Ovary (tissue), 9 donors: ENCODE measurements around the gene NR1H4. TPM values are rescaled to one million over a fixed set of nuclear protein-coding genes. Genes with fewer than 3 reads are reported as not detected.

ENCODE experiments used
- DNase-seq, 5 donors: peaks; one replicate each; pipeline ENCODE4 v3.0.0-alpha.2; 2019 to 2020
- H3K27ac ChIP-seq, 2 donors: fragments of 200-600 bp; one replicate each; pipeline versions ENCODE4 v1.5.1 to v1.8.0; 2019 to 2022
- H3K27me3 ChIP-seq: fragments of 200-600 bp; one replicate; pipeline ENCODE4 v1.8.0; 2022
- H3K36me3 ChIP-seq: fragments of 200-600 bp; sonication (generic); one replicate; pipeline ENCODE4 v1.5.1; 2019
- H3K4me1 ChIP-seq: one replicate; pipeline ENCODE4 v1.8.1; 2013; ENCODE audit warnings: mild to moderate bottlenecking, moderate library complexity; ENCODE audit not compliant: insufficient read depth
- H3K4me3 ChIP-seq: fragments of 200-600 bp; sonication (generic); one replicate; pipeline ENCODE4 v1.5.1; 2017
- H3K9me3 ChIP-seq, 2 donors: fragments of 200-600 bp in 1 of 2; sonication (generic) in 1 of 2; one replicate each; pipeline versions ENCODE4 v1.5.1 to v1.8.1; 2013 to 2019; ENCODE audit warnings: mild to moderate bottlenecking in 1 of 2, moderate library complexity in 1 of 2
- CTCF ChIP-seq, 3 donors: fragments of 450-650 bp in 2 of 3; fragments of 200-600 bp in 1 of 3; IDR thresholded peaks; one replicate each; pipeline versions ENCODE4 v1.5.1 to v1.8.0; 2016 to 2022; ENCODE audit warnings: antibody characterized with exemption in 3 of 3, mild to moderate bottlenecking in 1 of 3
- EP300 ChIP-seq: sonication (generic); formaldehyde crosslinking; IDR thresholded peaks from one replicate; pipeline ENCODE4 v1.6.1; 2017; ENCODE audit warnings: antibody characterized with exemption
- POLR2A ChIP-seq: fragments of 450-650 bp; IDR thresholded peaks from one replicate; pipeline ENCODE4 v1.6.1; 2017; ENCODE audit warnings: antibody characterized with exemption, mild to moderate bottlenecking, moderate library complexity
- WGBS, 3 donors: extraction: QIAGEN DNeasy Blood & Tissue Kit in 1 of 3; methylation state at CpG; one replicate each; pipeline versions ENCODE4 v1.1.5 to v1.1.7; 2013 to 2017; 5-methylcytosine and 5-hydroxymethylcytosine counted together
- intact Hi-C, 4 donors: fragments of 100-400 bp; cut with DNase I; formaldehyde crosslinking; loops; one replicate each; pipeline versions ENCODE4 v1.11.0 to v1.15.1; 2022 to 2023
- polyA plus RNA-seq, 2 donors: library from polyadenylated mRNA; stranded (reverse); fragments of 200-250 nt in 1 of 2; fragments of 350-450 nt in 1 of 2; fragmentation: Illumina TruSeq in 1 of 2; extraction: RNeasy Lipid Tissue Mini Kit (QIAGEN cat#74804) in 1 of 2; gene quantifications; one replicate each; pipeline ENCODE4 v1.2.3, GENCODE V29; 2013 to 2014
- total RNA-seq, 7 donors: library from RNA; depleted of rRNA in 2 of 7; stranded (reverse); fragments of >200 nt in 2 of 7; fragmentation: NEBNext Ultra II Directional in 3 of 7; extraction: Animal tissue kit (Norgen Biotek cat#: 25700) in 3 of 7; gene quantifications; one replicate each; pipeline versions ENCODE4 v1.1.0 to v1.2.4, GENCODE V29; 2016 to 2023
- donor health status: DM: no; HTN: no; CAD: no; lungs with moderate emphysema.
- donor health status: DM: no; HTN: no; CAD: no.
- donor health status: Bipolar disorder and iron deficiency.
- donor health status: DM: yes; HTN: yes; CAD: no.
- donor health status: DM: no; HTN: no; CAD: no.
- donor health status: DM: yes; HTN: yes; CAD: no.

Gene NR1H4
- total and polyA plus RNA-seq, 9 donors: 8.8 to 26.2 (median 15.2) TPM

GRCh38 chr12:100565987-100566545, 92.4 kb downstream of the NR1H4 start:
- H3K4me3 ChIP-seq: no peak overlapping the region
- H3K4me1 ChIP-seq: no peaks in the 10 kb centered on the region
- DNase-seq: no peak
- H3K36me3 ChIP-seq: no peaks in the 10 kb centered on the region
- no peaks in the 10 kb centered on the region for H3K9me3 ChIP-seq
- intact Hi-C loops: no loop called here
- 59 to 68% (median 67%) methylated on average over 3 of the region's 3 CpGs for WGBS, 3 donors
- TF ChIP-seq POLR2A: no peak
- TF ChIP-seq EP300: no peak
- no peak for TF ChIP-seq CTCF (IDR thresholded peaks at IDR 0.05)
- no peak overlapping the region for H3K27ac ChIP-seq
- H3K27me3 ChIP-seq: no peaks in the 10 kb centered on the region

- H3K27me3 ChIP-seq: no peaks in the 10 kb centered on the region
- 23 to 37% (median 30%) methylated on average over 3 of the region's 3 CpGs for WGBS, 3 donors
- H3K9me3 ChIP-seq: no peaks in the 10 kb centered on the region
- TF ChIP-seq POLR2A: no peak
- no peak for TF ChIP-seq EP300
- no peak for TF ChIP-seq CTCF (IDR thresholded peaks at IDR 0.05)
- intact Hi-C loops: no loop called here
- no peak overlapping the region for H3K4me3 ChIP-seq
- no peak for DNase-seq
- H3K27ac ChIP-seq: no peak overlapping the region
- no peaks in the 10 kb centered on the region for H3K4me1 ChIP-seq
- no peaks in the 10 kb centered on the region for H3K36me3 ChIP-seq
These were observed 93.4 kb downstream of the NR1H4 start for GRCh38 chr12:100566887-100567637.

GRCh38 chr12:100567945-100568344, 94.3 kb downstream of the NR1H4 start:
- TF ChIP-seq EP300 (no peak), POLR2A (no peak)
- Histone ChIP-seq H3K4me3 (no peak overlapping the region), H3K4me1 (no peaks in the 10 kb centered on the region), H3K27me3 (no peaks in the 10 kb centered on the region), H3K9me3 (no peaks in the 10 kb centered on the region), H3K27ac (no peak overlapping the region), H3K36me3 (no peaks in the 10 kb centered on the region)
- no peak for DNase-seq
- intact Hi-C loops: no loop called here

- Histone ChIP-seq H3K27ac (no peak overlapping the region), H3K27me3 (no peaks in the 10 kb centered on the region), H3K36me3 (no peaks in the 10 kb centered on the region), H3K4me3 (no peak overlapping the region), H3K9me3 (no peaks in the 10 kb centered on the region), H3K4me1 (no peaks in the 10 kb centered on the region)
- TF ChIP-seq POLR2A (no peak), EP300 (no peak), CTCF (IDR thresholded peaks at IDR 0.05) (no peak)
- 90 to 97% (median 95%) methylated on average over 3 of the region's 3 CpGs for WGBS, 3 donors
- intact Hi-C loops: no loop called here
- no peak for DNase-seq
These were observed 98.5 kb downstream of the NR1H4 start for GRCh38 chr12:100572184-100572583.
